Activated naive CD4-positive, alpha-beta T cell treated with anti-CD3 and anti-CD28 coated beads, Interleukin-2, amount 50 U/mL, for 24 hours (primary cell): ENCODE measurements around the gene DHX35.
"Not testable (repeated sequence)": the region's sequence is repeated elsewhere in the genome, so short reads cannot be mapped to it uniquely, and the experiment has no call there.

Source experiments
- H3K27ac Mint-ChIP-seq: one replicate; pipeline ENCODE4 v1.8.0; 2021; ENCODE audit warnings: mild to moderate bottlenecking, mixed read lengths
- H3K27me3 Mint-ChIP-seq: one replicate; pipeline ENCODE4 v1.8.0; 2021; ENCODE audit warnings: mixed read lengths
- H3K36me3 Mint-ChIP-seq: one replicate; pipeline ENCODE4 v1.8.0; 2021; ENCODE audit warnings: mixed read lengths
- H3K4me1 Mint-ChIP-seq: one replicate; pipeline ENCODE4 v1.8.0; 2021; ENCODE audit warnings: mixed read lengths
- H3K4me3 Mint-ChIP-seq: one replicate; pipeline ENCODE4 v1.8.0; 2021; ENCODE audit warnings: mild to moderate bottlenecking, mixed read lengths
- H3K9me3 Mint-ChIP-seq: one replicate; pipeline ENCODE4 v1.8.0; 2021; ENCODE audit warnings: mixed read lengths

DHX35 gene

DNA sequence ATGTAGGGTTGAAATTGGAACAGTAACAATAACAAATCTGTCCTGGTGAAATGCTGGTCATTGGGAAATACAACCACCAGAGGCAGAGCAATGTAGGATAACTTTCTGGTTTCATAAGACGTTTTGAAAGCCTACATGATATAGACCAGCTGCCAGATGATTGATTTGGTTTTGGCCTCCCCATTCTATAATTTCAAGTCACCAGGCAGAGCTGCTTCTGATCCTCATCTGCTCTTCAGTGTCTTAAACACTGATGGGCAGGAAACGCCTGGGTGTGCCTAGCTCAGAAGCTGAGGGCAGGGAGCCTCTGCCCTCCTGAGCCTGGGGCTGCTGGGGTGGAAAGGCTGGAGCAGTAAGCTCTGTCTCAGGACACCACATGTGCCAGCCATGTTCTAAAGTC lies 24.5 kb downstream of the DHX35 start:
- Mint-ChIP-seq H3K9me3 (no peaks in the 10 kb centered on the region), H3K36me3 (peaks cover 15% of the 10 kb centered on the region), H3K4me3 (no peak overlapping the region), H3K4me1 (peaks cover 10% of the 10 kb centered on the region), H3K27me3 (no peaks in the 10 kb centered on the region), H3K27ac (no peak overlapping the region)

GRCh38 chr20:38987777-38988176 lies 25.6 kb downstream of the DHX35 start:
- no peak overlapping the region for H3K27ac Mint-ChIP-seq

GRCh38 chr20:38990728-38991127 lies 28.6 kb downstream of the DHX35 start:
- Mint-ChIP-seq H3K9me3 (no peaks in the 10 kb centered on the region), H3K27me3 (no peaks in the 10 kb centered on the region), H3K4me1 (peaks cover 9% of the 10 kb centered on the region), H3K4me3 (no peak overlapping the region), H3K27ac (no peak overlapping the region), H3K36me3 (peaks cover 16% of the 10 kb centered on the region)

More at GRCh38 chr20:38987777-38988176, 25.6 kb downstream of the DHX35 start:
- Mint-ChIP-seq H3K4me3 (no peak overlapping the region), H3K27me3 (no peaks in the 10 kb centered on the region), H3K4me1 (peaks cover 6% of the 10 kb centered on the region), H3K36me3 (peaks cover 18% of the 10 kb centered on the region), H3K9me3 (no peaks in the 10 kb centered on the region)

GRCh38 chr20:38991814-38992704 lies 29.9 kb downstream of the DHX35 start:
- peaks cover 9% of the 10 kb centered on the region for H3K4me1 Mint-ChIP-seq
- no peaks in the 10 kb centered on the region for H3K27me3 Mint-ChIP-seq
- no peak overlapping the region for H3K4me3 Mint-ChIP-seq
- H3K27ac Mint-ChIP-seq = peak overlapping the region; percentile 83
- H3K36me3 Mint-ChIP-seq = peaks cover 16% of the 10 kb centered on the region
- H3K9me3 Mint-ChIP-seq = no peaks in the 10 kb centered on the region

- peaks cover 18% of the 10 kb centered on the region for H3K36me3 Mint-ChIP-seq
- peaks cover 24% of the 10 kb centered on the region for H3K4me1 Mint-ChIP-seq
- no peak overlapping the region for H3K4me3 Mint-ChIP-seq
- H3K27me3 Mint-ChIP-seq = no peaks in the 10 kb centered on the region
- H3K9me3 Mint-ChIP-seq = no peaks in the 10 kb centered on the region
- H3K27ac Mint-ChIP-seq = no peak overlapping the region
Measured at GRCh38 chr20:38995536-38996044, 33.4 kb downstream of the DHX35 start.

DNA sequence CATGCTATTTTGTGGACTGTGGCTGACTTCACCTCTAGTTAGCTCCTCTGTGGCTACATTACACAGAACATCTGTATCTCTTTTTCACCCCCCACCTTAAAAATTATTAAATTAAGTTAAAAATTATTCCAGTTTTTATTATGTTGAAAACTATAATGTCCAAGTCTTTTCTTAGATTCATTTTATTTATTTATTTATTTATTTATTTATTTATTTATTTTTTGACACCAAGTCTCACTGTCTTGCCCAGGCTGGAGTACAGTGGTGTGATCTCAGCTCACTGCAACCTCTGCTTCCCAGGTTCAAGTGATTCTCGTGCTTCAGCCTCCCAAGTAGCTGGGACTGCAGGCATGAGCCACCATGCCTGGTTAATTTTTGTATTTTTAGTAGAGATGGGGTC lies 34.7 kb downstream of the DHX35 start:
- H3K27me3 Mint-ChIP-seq, H3K4me3 Mint-ChIP-seq, H3K9me3 Mint-ChIP-seq, H3K27ac Mint-ChIP-seq: not testable (repeated sequence)
- Mint-ChIP-seq H3K36me3 (peaks cover 20% of the 10 kb centered on the region), H3K4me1 (peaks cover 24% of the 10 kb centered on the region)

DNA sequence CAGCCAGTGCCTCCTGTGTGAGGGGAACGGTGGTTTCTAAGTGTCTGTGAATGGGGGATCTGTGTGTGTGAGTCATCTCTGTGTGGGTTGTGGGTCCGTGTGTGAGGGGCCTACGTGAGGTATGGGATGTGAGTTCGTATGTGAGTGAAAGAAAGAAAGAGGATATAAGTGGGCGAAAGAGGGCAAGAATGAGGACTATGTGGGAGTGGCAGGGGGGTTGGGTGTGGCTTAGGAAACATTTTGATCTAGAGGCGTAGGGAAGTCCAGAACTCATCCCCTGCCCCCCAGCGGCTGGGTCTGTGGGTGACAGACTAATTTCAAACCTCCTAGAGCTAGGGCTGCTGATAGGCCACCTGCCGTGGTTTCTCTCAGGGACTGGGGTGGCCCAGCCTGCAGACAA lies 35.5 kb downstream of the DHX35 start:
- peaks cover 20% of the 10 kb centered on the region for H3K36me3 Mint-ChIP-seq
- H3K27ac Mint-ChIP-seq = peak overlapping the region; percentile 37

GRCh38 chr20:38999217-38999616 lies 37.1 kb downstream of the DHX35 start:
- Mint-ChIP-seq H3K36me3 (peaks cover 24% of the 10 kb centered on the region), H3K27ac (peak overlapping the region; percentile 73), H3K4me3 (no peak overlapping the region)

More for the DNA sequence above, 35.5 kb downstream of the DHX35 start:
- Mint-ChIP-seq H3K4me1 (peaks cover 24% of the 10 kb centered on the region), H3K27me3 (no peaks in the 10 kb centered on the region), H3K9me3 (no peaks in the 10 kb centered on the region), H3K4me3 (peak overlapping the region; percentile 1)

DNA sequence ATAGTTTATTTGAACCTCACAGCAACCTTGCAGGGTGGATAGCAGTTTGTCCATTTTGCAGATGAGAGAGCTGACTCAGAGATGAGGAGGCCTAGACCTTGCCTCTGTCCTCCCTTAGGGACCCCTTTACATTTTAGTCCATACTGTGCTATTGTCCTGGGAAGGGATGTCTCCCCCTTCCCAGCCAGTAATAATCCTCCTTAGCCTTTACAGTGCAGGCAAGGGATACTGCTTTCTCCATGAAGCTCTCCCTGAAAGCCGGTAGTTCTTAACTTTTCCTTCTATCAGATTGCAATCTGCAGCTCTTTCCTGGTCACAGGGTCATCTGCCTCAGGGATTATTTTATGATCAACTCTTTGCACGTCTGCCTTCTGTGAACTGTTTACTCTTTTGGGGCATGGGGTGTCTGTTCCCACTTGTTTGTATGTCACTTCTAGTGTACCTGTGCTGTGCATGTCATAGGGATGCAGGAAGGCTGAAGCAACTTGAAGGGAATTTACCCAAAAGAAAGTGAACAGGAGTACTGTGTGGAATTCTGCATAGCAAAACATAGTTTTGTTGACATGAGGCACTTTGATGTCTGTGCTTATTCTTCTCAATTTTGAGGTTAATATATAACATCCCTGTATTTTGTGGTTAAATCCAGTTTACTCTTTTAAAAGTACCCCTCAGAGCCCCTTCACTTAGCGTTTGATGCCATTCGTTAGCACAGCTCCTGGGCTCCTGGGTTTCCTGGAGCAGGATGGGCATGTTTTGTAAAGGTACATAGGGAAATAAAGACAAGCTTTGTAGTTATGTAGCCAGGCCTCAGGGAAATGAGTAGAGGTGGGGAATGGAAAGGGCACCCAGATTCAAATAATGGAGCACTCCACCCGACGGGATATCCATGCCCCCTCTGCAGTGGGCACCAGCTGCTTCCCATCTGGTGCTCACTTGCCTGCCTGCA lies 38.1 kb downstream of the DHX35 start:
- H3K4me1 Mint-ChIP-seq = peaks cover 35% of the 10 kb centered on the region
- H3K27me3 Mint-ChIP-seq = no peaks in the 10 kb centered on the region
- H3K36me3 Mint-ChIP-seq = peaks cover 26% of the 10 kb centered on the region
- no peak overlapping the region for H3K4me3 Mint-ChIP-seq
- no peak overlapping the region for H3K27ac Mint-ChIP-seq
- no peaks in the 10 kb centered on the region for H3K9me3 Mint-ChIP-seq

More at GRCh38 chr20:38999217-38999616, 37.1 kb downstream of the DHX35 start:
- Mint-ChIP-seq H3K27me3 (no peaks in the 10 kb centered on the region), H3K9me3 (no peaks in the 10 kb centered on the region), H3K4me1 (peaks cover 32% of the 10 kb centered on the region)

DNA sequence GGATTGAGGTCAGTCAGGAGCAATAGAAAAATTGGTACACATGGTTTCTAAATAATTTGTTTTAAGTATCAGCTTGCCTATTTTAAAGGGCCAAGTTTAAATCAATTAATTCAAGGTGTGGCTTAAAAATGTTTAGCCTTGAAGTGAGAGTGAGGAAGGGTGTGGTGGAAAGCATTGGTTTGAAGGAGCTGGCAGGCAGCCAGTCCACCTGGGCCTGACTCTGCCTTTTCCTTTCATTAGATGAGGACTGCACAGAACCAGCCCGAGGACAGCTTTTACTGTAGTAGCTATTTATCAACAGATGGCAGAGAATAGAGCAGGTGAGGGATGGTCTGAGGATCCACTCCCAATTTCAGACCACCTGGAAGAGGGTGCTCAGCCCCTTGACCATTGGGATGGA lies 42.4 kb downstream of the DHX35 start:
- H3K4me1 Mint-ChIP-seq = peaks cover 34% of the 10 kb centered on the region
- no peaks in the 10 kb centered on the region for H3K27me3 Mint-ChIP-seq
- H3K36me3 Mint-ChIP-seq = peaks cover 33% of the 10 kb centered on the region
- H3K27ac Mint-ChIP-seq = no peak overlapping the region
- H3K4me3 Mint-ChIP-seq = peak overlapping the region; percentile 1
- H3K9me3 Mint-ChIP-seq = no peaks in the 10 kb centered on the region

DNA sequence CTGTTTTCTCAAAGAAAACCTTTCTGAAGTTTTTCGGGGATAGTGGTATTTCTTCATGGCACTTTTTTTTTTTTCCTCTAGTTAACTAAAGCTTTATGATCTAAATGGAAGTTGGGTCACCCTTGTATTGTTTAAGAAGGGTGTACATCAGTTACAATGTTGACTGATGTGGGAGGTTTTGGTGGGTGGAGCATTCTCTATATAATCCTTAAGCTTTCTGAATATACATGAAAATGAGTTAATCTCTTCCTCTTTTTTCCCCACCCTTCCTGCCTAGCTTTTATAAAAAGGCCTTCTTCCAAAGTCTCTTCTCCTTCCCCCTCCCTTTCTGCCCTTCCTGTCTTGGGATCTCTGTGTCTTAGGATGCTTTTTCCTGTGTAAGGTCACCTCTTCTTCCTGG lies 47.2 kb downstream of the DHX35 start:
- Mint-ChIP-seq H3K4me1 (peaks cover 24% of the 10 kb centered on the region), H3K27me3 (no peaks in the 10 kb centered on the region), H3K27ac (no peak overlapping the region), H3K9me3 (no peaks in the 10 kb centered on the region), H3K36me3 (peaks cover 31% of the 10 kb centered on the region), H3K4me3 (no peak overlapping the region)

- Mint-ChIP-seq H3K9me3 (no peaks in the 10 kb centered on the region), H3K36me3 (peaks cover 38% of the 10 kb centered on the region), H3K27me3 (no peaks in the 10 kb centered on the region), H3K4me3 (no peak overlapping the region), H3K4me1 (peaks cover 20% of the 10 kb centered on the region), H3K27ac (no peak overlapping the region)
Measured at GRCh38 chr20:39010496-39010895, 48.4 kb downstream of the DHX35 start.

- peaks cover 37% of the 10 kb centered on the region for H3K36me3 Mint-ChIP-seq
- H3K4me3 Mint-ChIP-seq = no peak overlapping the region
- no peaks in the 10 kb centered on the region for H3K27me3 Mint-ChIP-seq
- H3K4me1 Mint-ChIP-seq = peaks cover 27% of the 10 kb centered on the region
- no peaks in the 10 kb centered on the region for H3K9me3 Mint-ChIP-seq
- H3K27ac Mint-ChIP-seq = no peak overlapping the region
Measured at GRCh38 chr20:39013662-39014109, 51.5 kb downstream of the DHX35 start.

DNA sequence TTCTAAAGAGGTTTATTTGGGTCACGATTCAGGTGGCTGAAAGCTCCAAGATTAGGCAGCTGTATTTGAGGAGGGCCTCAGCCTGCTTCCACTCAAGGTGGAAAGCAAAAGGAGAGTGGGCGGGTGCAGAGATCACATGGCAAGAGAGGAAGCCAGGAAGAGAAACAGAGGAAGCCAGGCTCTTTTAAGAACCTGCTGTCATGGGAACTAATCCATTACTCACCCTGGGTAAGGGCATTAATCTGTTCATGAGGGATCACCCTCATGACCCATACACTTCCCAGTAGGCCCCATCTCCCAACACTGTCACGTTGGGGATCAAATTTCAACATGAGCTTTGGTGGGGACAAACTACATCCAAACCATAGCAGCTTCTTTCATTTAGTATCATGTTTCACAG lies 53.9 kb downstream of the DHX35 start:
- Mint-ChIP-seq H3K4me3 (no peak overlapping the region), H3K9me3 (no peaks in the 10 kb centered on the region), H3K27ac (no peak overlapping the region), H3K36me3 (peaks cover 38% of the 10 kb centered on the region), H3K27me3 (no peaks in the 10 kb centered on the region), H3K4me1 (peaks cover 30% of the 10 kb centered on the region)

DNA sequence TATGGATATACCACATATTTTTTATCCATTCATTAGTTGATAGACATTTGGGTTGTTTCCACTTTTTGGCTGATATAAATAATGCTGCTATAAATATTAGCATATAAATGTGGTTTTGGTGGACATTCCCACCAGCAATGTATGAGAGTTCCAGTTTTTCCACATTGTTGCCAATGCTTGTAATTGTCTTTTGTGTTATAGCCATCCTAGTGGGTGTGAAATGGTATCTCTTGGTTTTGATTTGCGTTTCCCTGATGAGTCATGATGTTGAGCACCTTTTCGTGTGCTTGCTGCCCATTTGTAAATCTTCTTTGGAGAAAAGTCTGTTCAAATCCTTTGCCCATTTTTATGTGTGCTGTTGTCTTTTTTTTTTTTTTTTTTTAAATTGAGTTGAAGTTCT lies 54.4 kb downstream of the DHX35 start:
- Mint-ChIP-seq H3K27ac (no peak overlapping the region), H3K36me3 (peaks cover 38% of the 10 kb centered on the region), H3K4me3 (no peak overlapping the region), H3K4me1 (peaks cover 30% of the 10 kb centered on the region), H3K27me3 (no peaks in the 10 kb centered on the region), H3K9me3 (no peaks in the 10 kb centered on the region)
